Hepatocyte (in vitro differentiated cells): Measurements from ENCODE around the gene TULP4. TPM values are rescaled to one million over a fixed set of nuclear protein-coding genes. Genes with fewer than 3 reads are reported as not detected.

Experiments used
- DNase-seq: peaks from one replicate; pipeline ENCODE4 v3.0.0-alpha.2; 2016; ENCODE audit warnings: low spot score
- H2AFZ ChIP-seq: fragments of 200-600 bp; sonication (generic); 2 replicates; pipeline ENCODE4 v1.6.0; 2016; ENCODE audit warnings: antibody characterized with exemption, mild to moderate bottlenecking
- H3K27ac ChIP-seq: fragments of 200-600 bp; sonication (generic); 2 replicates; pipeline ENCODE4 v1.5.1; 2016; ENCODE audit warnings: mild to moderate bottlenecking
- H3K27me3 ChIP-seq: fragments of 200-600 bp; sonication (generic); 2 replicates; pipeline ENCODE4 v1.6.1; 2016
- H3K36me3 ChIP-seq: fragments of 200-600 bp; sonication (generic); replicated peaks from 2 replicates; pipeline ENCODE4 v1.5.1; 2016; ENCODE audit warnings: low read depth; ENCODE audit not compliant: insufficient read depth
- H3K4me1 ChIP-seq: fragments of 200-600 bp; sonication (generic); 2 replicates; pipeline ENCODE4 v1.5.1; 2016; ENCODE audit warnings: mild to moderate bottlenecking, moderate library complexity; ENCODE audit not compliant: insufficient read depth
- H3K4me2 ChIP-seq: fragments of 200-600 bp; sonication (generic); 2 replicates; pipeline ENCODE4 v1.6.0; 2016
- H3K4me3 ChIP-seq: fragments of 200-600 bp; sonication (generic); 2 replicates; pipeline ENCODE4 v1.5.1; 2016; ENCODE audit warnings: mild to moderate bottlenecking
- H3K79me2 ChIP-seq: fragments of 200-600 bp; sonication (generic); 2 replicates; pipeline ENCODE4 v1.6.0; 2017; ENCODE audit warnings: mild to moderate bottlenecking
- H3K9me2 ChIP-seq: fragments of 200-600 bp; sonication (generic); replicated peaks from 2 replicates; pipeline ENCODE4 v1.6.0; 2017; ENCODE audit warnings: mild to moderate bottlenecking; ENCODE audit not compliant: insufficient read depth
- H3K9me3 ChIP-seq: fragments of 200-600 bp; sonication (generic); 2 replicates; pipeline ENCODE4 v1.5.1; 2016; ENCODE audit warnings: low read depth, mild to moderate bottlenecking
- H4K20me1 ChIP-seq: fragments of 200-600 bp; sonication (generic); 2 replicates; pipeline ENCODE4 v1.6.0; 2016; ENCODE audit warnings: mild to moderate bottlenecking; ENCODE audit not compliant: insufficient read depth, poor library complexity, severe bottlenecking
- EZH2 ChIP-seq: fragments of 200-600 bp; sonication (generic); IDR thresholded peaks from 2 replicates; pipeline ENCODE4 v1.6.1; 2016; ENCODE audit warnings: antibody characterized with exemption, mild to moderate bottlenecking, borderline replicate concordance
- EZH2phosphoT487 ChIP-seq: fragments of 200-600 bp; sonication (generic); IDR thresholded peaks from one replicate; pipeline ENCODE4 v1.6.1; 2018; ENCODE audit warnings: antibody characterized with exemption, mild to moderate bottlenecking, low read depth, moderate library complexity; ENCODE audit not compliant: unreplicated experiment, severe bottlenecking
- WGBS: methylation state at CpG from one replicate; pipeline ENCODE4 v1.1.6; 2016; ENCODE audit warnings: low lambda C conversion rate; ENCODE audit errors: missing lambda C conversion rate; 5-methylcytosine and 5-hydroxymethylcytosine counted together
- polyA plus RNA-seq: library from polyadenylated mRNA; unstranded; fragments of >200 nt; fragmentation: Nextera tagmentation; extraction: Ambion mirVana; gene quantifications from 2 replicates; pipeline ENCODE4 v1.2.1, GENCODE V29; 2016
- total RNA-seq: library from RNA; depleted of rRNA; stranded (reverse); fragments of >200 nt; gene quantifications from 2 replicates; pipeline ENCODE4 v1.2.3, GENCODE V29; 2014
- TF ChIP-seq, protein P1 (sequence below): fragments of 200-600 bp; sonication (generic); IDR thresholded peaks from 2 replicates; pipeline ENCODE4 v1.5.1; 2016; ENCODE audit warnings: antibody characterized with exemption, mild to moderate bottlenecking; ENCODE audit not compliant: poor library complexity

TULP4 gene
- total and polyA plus RNA-seq, 2 experiments from 2014 or later, result 30.1 to 129 TPM

DNA sequence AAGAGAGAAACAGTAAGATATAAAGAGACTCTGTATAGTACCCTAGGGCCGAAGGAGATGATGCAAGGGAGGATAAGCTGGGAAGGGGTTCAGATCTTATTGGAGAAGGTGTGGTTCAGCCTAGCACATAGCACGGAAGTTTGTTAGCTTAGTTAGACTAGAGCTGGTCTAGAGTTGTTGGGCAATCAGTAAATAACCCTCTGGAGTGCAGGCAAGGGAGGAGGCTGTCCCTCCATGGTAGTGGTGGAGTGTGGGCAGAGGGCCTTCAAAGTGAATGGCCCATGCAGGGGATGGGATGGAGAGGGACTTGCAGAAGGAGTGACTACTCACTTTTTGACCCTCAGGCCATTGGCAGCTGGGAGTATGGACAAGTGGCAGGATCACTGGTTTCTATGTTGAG is 20.0 kb downstream of the TULP4 start:
- Histone ChIP-seq H4K20me1 (no peaks in the 10 kb centered on the region), H3K27me3 (no peaks in the 10 kb centered on the region), H3K27ac (no peak overlapping the region), H3K4me2 (no peak overlapping the region), H3K79me2 (peaks cover 80% of the 10 kb centered on the region), H2AFZ (no peak overlapping the region), H3K4me1 (peaks cover 11% of the 10 kb centered on the region), H3K9me3 (no peaks in the 10 kb centered on the region), H3K36me3 (no peaks in the 10 kb centered on the region), H3K9me2 (no peaks in the 10 kb centered on the region), H3K4me3 (no peak overlapping the region)
- TF ChIP-seq, protein P1, sequence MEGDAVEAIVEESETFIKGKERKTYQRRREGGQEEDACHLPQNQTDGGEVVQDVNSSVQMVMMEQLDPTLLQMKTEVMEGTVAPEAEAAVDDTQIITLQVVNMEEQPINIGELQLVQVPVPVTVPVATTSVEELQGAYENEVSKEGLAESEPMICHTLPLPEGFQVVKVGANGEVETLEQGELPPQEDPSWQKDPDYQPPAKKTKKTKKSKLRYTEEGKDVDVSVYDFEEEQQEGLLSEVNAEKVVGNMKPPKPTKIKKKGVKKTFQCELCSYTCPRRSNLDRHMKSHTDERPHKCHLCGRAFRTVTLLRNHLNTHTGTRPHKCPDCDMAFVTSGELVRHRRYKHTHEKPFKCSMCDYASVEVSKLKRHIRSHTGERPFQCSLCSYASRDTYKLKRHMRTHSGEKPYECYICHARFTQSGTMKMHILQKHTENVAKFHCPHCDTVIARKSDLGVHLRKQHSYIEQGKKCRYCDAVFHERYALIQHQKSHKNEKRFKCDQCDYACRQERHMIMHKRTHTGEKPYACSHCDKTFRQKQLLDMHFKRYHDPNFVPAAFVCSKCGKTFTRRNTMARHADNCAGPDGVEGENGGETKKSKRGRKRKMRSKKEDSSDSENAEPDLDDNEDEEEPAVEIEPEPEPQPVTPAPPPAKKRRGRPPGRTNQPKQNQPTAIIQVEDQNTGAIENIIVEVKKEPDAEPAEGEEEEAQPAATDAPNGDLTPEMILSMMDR, result no peak
- TF ChIP-seq EZH2phosphoT487 (no peak), EZH2 (no peak)
- WGBS, result 76% methylated on average over 2 of the region's 2 CpGs
- no peak for DNase-seq

DNA sequence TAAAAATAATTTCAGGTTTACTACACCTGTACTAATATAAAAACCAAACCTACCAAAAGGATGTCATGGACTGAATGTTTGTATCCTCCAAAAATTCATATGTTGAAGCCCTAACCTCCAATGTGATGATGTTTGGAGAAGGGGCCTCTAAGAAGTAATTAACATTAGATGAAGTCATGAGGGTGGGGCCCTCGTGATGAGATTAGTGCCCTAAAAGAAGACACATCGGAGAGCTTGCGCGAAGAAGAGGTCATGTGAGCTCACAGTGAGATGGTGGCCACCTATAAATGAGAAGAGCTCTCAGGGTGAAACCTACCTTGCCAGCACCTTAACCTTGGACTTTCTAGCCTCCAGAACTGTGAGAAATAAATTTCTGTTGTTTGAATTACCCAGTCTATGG is 20.8 kb downstream of the TULP4 start:
- Histone ChIP-seq H3K4me1 (peaks cover 11% of the 10 kb centered on the region), H3K27me3 (no peaks in the 10 kb centered on the region), H3K36me3 (no peaks in the 10 kb centered on the region), H3K9me3 (no peaks in the 10 kb centered on the region), H3K27ac (no peak overlapping the region), H3K4me2 (no peak overlapping the region), H2AFZ (no peak overlapping the region), H3K9me2 (no peaks in the 10 kb centered on the region), H3K79me2 (peaks cover 77% of the 10 kb centered on the region), H3K4me3 (no peak overlapping the region), H4K20me1 (no peaks in the 10 kb centered on the region)
- TF ChIP-seq EZH2, result no peak
- TF ChIP-seq, protein P1, result no peak
- no peak for TF ChIP-seq EZH2phosphoT487
- DNase-seq, result no peak
- 100% methylated on average over 4 of the region's 4 CpGs for WGBS

DNA sequence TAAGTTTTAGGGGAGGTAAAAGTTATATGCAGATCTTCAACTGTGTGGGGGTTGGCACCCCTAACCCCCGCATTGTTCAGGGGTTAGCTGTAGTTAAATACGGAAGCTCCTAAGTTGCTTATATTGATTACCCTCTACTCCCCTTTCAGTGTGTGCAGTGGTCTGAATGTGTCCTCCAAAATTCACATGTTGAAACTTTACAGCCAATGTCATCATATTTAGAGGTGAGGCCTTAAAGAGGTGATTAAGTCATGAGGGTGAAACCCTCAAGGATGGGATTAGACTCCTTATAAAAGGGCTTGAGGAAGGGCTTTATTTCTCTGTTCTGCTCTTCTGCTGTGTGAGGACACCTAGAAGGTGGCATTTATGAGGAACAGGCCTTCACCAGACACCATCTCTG is 22.3 kb downstream of the TULP4 start:
- no peak overlapping the region for H3K4me2 ChIP-seq
- H3K4me3 ChIP-seq, result no peak overlapping the region
- no peaks in the 10 kb centered on the region for H3K27me3 ChIP-seq
- H3K4me1 ChIP-seq, result peaks cover 7% of the 10 kb centered on the region
- WGBS, result 100% methylated on average over 2 of the region's 2 CpGs
- H3K27ac ChIP-seq, result no peak overlapping the region
- H3K79me2 ChIP-seq, result peaks cover 72% of the 10 kb centered on the region
- DNase-seq, result no peak
- H2AFZ ChIP-seq, result no peak overlapping the region
- TF ChIP-seq EZH2 (no peak), EZH2phosphoT487 (no peak)
- TF ChIP-seq, protein P1, result no peak
- H3K9me3 ChIP-seq, result no peaks in the 10 kb centered on the region
- no peaks in the 10 kb centered on the region for H4K20me1 ChIP-seq
- no peaks in the 10 kb centered on the region for H3K9me2 ChIP-seq
- H3K36me3 ChIP-seq, result no peaks in the 10 kb centered on the region

DNA sequence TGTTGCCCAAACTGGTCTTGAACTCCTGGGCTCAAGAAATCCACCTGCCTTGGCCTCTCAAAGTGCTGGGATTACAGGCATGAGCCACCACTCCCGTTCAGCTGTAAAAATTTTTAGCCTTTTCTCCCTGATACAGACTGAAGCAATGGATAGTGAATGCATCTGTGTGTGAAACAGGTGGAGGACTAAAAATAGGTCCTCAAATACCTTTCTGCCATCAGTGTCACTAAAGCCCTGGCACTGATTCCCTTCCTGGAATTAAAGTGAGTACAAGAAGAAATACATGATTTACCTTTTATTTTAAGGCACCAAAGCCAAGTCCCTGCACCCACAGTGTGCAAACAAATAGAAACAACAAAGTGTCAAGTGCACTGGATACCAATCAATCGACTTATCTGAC is 25.1 kb downstream of the TULP4 start:
- H2AFZ ChIP-seq, result no peak overlapping the region
- peaks cover 7% of the 10 kb centered on the region for H3K4me1 ChIP-seq
- H3K9me2 ChIP-seq, result no peaks in the 10 kb centered on the region
- WGBS, result 92% methylated on average over 2 of the region's 2 CpGs
- TF ChIP-seq EZH2phosphoT487 (no peak), EZH2 (no peak)
- TF ChIP-seq, protein P1, result no peak
- H3K4me3 ChIP-seq, result no peak overlapping the region
- H3K27ac ChIP-seq, result peak overlapping the region; percentile 38
- H3K36me3 ChIP-seq, result no peaks in the 10 kb centered on the region
- no peak for DNase-seq
- no peaks in the 10 kb centered on the region for H4K20me1 ChIP-seq
- peaks cover 69% of the 10 kb centered on the region for H3K79me2 ChIP-seq
- no peak overlapping the region for H3K4me2 ChIP-seq
- H3K9me3 ChIP-seq, result no peaks in the 10 kb centered on the region
- no peaks in the 10 kb centered on the region for H3K27me3 ChIP-seq
